ENCODE results near the gene SLC9A9.

Gene SLC9A9

DNA sequence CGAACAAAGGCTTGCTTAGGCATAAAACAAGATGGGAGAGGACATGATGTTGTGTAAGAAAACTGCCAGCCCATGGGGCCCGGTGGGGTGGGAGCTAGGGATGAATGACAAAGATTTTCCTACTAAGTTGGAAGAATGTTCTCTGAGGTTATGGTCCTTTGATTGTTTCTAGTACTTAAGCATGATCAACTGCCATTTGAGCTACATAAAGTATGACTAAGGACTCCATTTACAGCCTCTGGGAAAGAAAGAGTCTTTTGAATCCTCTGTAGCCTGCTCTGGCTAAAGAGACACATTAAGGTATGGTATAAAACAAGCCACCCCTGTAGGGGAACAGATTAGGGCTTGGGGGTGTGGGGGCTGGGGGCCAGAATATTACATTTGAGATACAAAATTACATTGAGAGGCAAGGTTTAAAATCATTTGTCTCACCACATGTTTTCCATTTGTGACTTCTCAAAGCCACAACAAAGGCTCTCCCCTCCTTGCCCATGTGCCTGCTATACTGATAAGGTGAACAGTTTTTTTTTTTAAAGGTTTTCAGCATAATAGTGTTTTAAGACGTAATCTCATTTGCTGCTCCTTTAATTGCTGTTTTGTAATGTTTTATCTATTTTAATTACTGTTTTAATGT, 405.3 kb downstream of the SLC9A9 start:
- TF ChIP-seq, protein P1, sequence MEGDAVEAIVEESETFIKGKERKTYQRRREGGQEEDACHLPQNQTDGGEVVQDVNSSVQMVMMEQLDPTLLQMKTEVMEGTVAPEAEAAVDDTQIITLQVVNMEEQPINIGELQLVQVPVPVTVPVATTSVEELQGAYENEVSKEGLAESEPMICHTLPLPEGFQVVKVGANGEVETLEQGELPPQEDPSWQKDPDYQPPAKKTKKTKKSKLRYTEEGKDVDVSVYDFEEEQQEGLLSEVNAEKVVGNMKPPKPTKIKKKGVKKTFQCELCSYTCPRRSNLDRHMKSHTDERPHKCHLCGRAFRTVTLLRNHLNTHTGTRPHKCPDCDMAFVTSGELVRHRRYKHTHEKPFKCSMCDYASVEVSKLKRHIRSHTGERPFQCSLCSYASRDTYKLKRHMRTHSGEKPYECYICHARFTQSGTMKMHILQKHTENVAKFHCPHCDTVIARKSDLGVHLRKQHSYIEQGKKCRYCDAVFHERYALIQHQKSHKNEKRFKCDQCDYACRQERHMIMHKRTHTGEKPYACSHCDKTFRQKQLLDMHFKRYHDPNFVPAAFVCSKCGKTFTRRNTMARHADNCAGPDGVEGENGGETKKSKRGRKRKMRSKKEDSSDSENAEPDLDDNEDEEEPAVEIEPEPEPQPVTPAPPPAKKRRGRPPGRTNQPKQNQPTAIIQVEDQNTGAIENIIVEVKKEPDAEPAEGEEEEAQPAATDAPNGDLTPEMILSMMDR (IDR thresholded peaks at IDR 0.05; ENCODE audit: low read depth, low read length), result no peak
- TF ChIP-seq EZH2phosphoT487 (IDR thresholded peaks at IDR 0.05; ENCODE audit: low read depth), result no peak
- Histone ChIP-seq H3K4me2 (ENCODE audit: low read length) (no peak overlapping the region), H3K4me1 (ENCODE audit: low read length) (peaks cover 7% of the 10 kb centered on the region), H4K20me1 (ENCODE audit: insufficient read depth, low read length) (no peaks in the 10 kb centered on the region), H3K27me3 (ENCODE audit: low read depth, low read length) (no peaks in the 10 kb centered on the region), H3K4me3 (ENCODE audit: low read length) (no peak overlapping the region), H3K27ac (ENCODE audit: low read length) (no peak overlapping the region), H3K9me3 (ENCODE audit: insufficient read depth, low read length) (no peaks in the 10 kb centered on the region), H3K36me3 (replicated peaks; ENCODE audit: low read depth, low read length) (no peaks in the 10 kb centered on the region), H2AFZ (ENCODE audit: low read depth, low read length) (no peak overlapping the region), H3K79me2 (ENCODE audit: low read length) (no peaks in the 10 kb centered on the region), H3K9ac (ENCODE audit: low read length) (no peak overlapping the region)

DNA sequence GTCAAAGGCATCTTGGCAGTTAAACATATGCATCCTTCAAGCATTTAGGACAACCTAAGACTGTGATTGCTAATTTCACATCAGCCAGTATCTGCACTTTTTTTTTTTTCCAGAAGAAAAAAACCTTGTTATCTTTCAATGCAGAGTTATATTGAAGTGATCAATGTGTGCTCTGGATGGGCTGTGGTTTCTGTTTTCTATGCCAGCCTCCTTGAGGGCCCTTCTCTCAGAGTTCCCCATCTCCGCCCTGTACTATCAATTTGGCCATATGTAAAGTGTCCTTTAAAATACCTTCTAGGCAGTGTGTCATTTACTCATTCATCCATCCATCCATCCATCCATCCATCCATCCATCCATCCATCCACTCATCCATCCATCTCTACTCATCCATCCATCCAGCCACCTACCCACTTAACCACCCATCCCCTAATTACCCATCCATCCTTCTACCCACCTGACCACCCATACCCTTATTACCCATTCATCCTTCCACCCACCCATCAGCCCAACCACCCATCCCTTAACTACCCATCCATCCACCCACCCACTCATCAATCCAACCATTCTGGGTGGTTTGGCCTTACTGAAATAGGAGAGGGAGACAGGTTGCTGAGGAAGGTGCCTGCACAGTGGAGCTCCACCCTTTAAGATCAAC, 406.6 kb downstream of the SLC9A9 start:
- H3K4me3 ChIP-seq (ENCODE audit: low read length), result no peak overlapping the region
- no peaks in the 10 kb centered on the region for H3K27me3 ChIP-seq (ENCODE audit: low read depth, low read length)
- H3K9me3 ChIP-seq (ENCODE audit: insufficient read depth, low read length), result no peaks in the 10 kb centered on the region
- no peaks in the 10 kb centered on the region for H3K36me3 ChIP-seq (replicated peaks; ENCODE audit: low read depth, low read length)
- H3K4me1 ChIP-seq (ENCODE audit: low read length), result peaks cover 7% of the 10 kb centered on the region
- H3K9ac ChIP-seq (ENCODE audit: low read length), result no peak overlapping the region
- no peaks in the 10 kb centered on the region for H4K20me1 ChIP-seq (ENCODE audit: insufficient read depth, low read length)
- H3K27ac ChIP-seq (ENCODE audit: low read length), result no peak overlapping the region
- H3K4me2 ChIP-seq (ENCODE audit: low read length), result no peak overlapping the region
- no peak overlapping the region for H2AFZ ChIP-seq (ENCODE audit: low read depth, low read length)
- TF ChIP-seq EZH2phosphoT487 (IDR thresholded peaks at IDR 0.05; ENCODE audit: low read depth), result no peak
- TF ChIP-seq, protein P1 (IDR thresholded peaks at IDR 0.05; ENCODE audit: low read depth, low read length), result no peak
- no peaks in the 10 kb centered on the region for H3K79me2 ChIP-seq (ENCODE audit: low read length)

DNA sequence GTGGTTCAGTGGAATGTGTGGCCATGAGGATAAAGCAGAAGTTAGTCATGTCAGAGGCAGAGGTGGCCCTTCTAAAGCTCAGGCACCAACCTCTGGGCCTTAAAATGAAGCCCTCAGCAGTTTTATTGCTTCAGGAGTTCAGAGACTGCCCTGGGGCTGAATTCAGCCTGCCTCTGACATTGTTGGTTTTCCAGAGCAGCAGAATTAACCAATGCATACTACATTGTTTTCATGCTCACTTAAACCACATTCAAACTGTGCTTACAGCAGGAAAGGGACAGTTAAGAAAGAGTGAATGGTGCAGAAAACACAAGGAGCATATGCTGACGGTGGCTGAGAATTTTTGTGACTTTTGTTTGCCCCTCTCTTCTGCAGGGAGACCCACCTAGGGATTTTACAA, 408.5 kb downstream of the SLC9A9 start:
- Histone ChIP-seq H3K9ac (ENCODE audit: low read length) (no peak overlapping the region), H3K27ac (ENCODE audit: low read length) (no peak overlapping the region), H3K4me1 (ENCODE audit: low read length) (peaks cover under 1% of the 10 kb centered on the region; the same call in 1 of the 2 replicates), H4K20me1 (ENCODE audit: insufficient read depth, low read length) (no peaks in the 10 kb centered on the region), H2AFZ (ENCODE audit: low read depth, low read length) (no peak overlapping the region), H3K27me3 (ENCODE audit: low read depth, low read length) (no peaks in the 10 kb centered on the region), H3K4me2 (ENCODE audit: low read length) (no peak overlapping the region), H3K79me2 (ENCODE audit: low read length) (no peaks in the 10 kb centered on the region), H3K9me3 (ENCODE audit: insufficient read depth, low read length) (no peaks in the 10 kb centered on the region), H3K36me3 (replicated peaks; ENCODE audit: low read depth, low read length) (no peaks in the 10 kb centered on the region), H3K4me3 (ENCODE audit: low read length) (no peak overlapping the region)
- TF ChIP-seq EZH2phosphoT487 (IDR thresholded peaks at IDR 0.05; ENCODE audit: low read depth), result no peak
- TF ChIP-seq, protein P1 (IDR thresholded peaks at IDR 0.05; ENCODE audit: low read depth, low read length), result no peak

DNA sequence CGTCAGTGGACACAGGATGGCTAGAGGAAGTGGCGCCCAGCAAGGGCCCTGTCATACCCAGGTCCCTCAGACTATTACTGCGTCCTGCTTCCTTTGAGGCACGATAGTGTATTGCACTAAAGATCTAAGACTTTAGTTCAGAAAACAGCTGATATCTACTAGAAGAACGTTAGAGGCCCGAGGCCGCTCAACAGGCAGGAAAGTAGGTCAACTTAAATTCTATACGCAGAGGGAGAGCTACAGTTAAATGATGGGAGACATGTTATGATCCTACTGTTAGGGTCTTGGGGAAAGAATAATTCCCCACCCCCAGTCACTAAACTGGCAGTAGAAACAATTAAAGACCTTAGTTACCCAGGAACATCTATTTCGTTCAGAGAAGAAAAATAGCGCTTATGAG, 410.9 kb downstream of the SLC9A9 start:
- TF ChIP-seq, protein P1 (IDR thresholded peaks at IDR 0.05; ENCODE audit: low read depth, low read length), result no peak
- no peak for TF ChIP-seq EZH2phosphoT487 (IDR thresholded peaks at IDR 0.05; ENCODE audit: low read depth)
- Histone ChIP-seq H3K4me3 (ENCODE audit: low read length) (no peak overlapping the region), H3K4me2 (ENCODE audit: low read length) (no peak overlapping the region), H3K36me3 (replicated peaks; ENCODE audit: low read depth, low read length) (no peaks in the 10 kb centered on the region), H3K4me1 (ENCODE audit: low read length) (no peaks in the 10 kb centered on the region), H3K27me3 (ENCODE audit: low read depth, low read length) (no peaks in the 10 kb centered on the region), H2AFZ (ENCODE audit: low read depth, low read length) (no peak overlapping the region), H3K9ac (ENCODE audit: low read length) (no peak overlapping the region), H4K20me1 (ENCODE audit: insufficient read depth, low read length) (no peaks in the 10 kb centered on the region), H3K27ac (ENCODE audit: low read length) (no peak overlapping the region), H3K79me2 (ENCODE audit: low read length) (no peaks in the 10 kb centered on the region), H3K9me3 (ENCODE audit: insufficient read depth, low read length) (no peaks in the 10 kb centered on the region)
